HL-60 (cell line): Measurements from ENCODE around the gene IL17B.

Source experiments
- DNase-seq, 2 experiments: peaks; one replicate each; pipeline ENCODE4 v3.0.0-alpha.2; 2010 to 2020; ENCODE audit warnings: low read depth in 1 of 2, low spot score in 1 of 2
- H3K27ac ChIP-seq: fragments of 250-450 bp; sonication (Bioruptor Pico); replicated peaks from 2 replicates; pipeline ENCODE4 v1.5.1; 2020; ENCODE audit warnings: mild to moderate bottlenecking, moderate library complexity
- H3K27me3 ChIP-seq: fragments of 250-450 bp; sonication (Bioruptor Pico); 2 replicates; pipeline ENCODE4 v1.5.1; 2021; ENCODE audit warnings: mild to moderate bottlenecking, moderate library complexity; ENCODE audit not compliant: insufficient read depth, poor library complexity, severe bottlenecking
- H3K4me3 ChIP-seq: replicated peaks from 2 replicates; pipeline ENCODE4 v1.5.1; 2011; ENCODE audit warnings: mild to moderate bottlenecking, control low read depth, low read length; ENCODE audit not compliant: insufficient read depth
- GABPA ChIP-seq: IDR thresholded peaks from 2 replicates; pipeline ENCODE4 v1.6.1; 2012; ENCODE audit warnings: low read depth
- POLR2AphosphoS5 ChIP-seq: IDR thresholded peaks from 2 replicates; pipeline ENCODE4 v1.6.1; 2012; ENCODE audit warnings: low read depth
- REST ChIP-seq: IDR thresholded peaks from 2 replicates; pipeline ENCODE4 v1.6.1; 2012; ENCODE audit warnings: low read depth; ENCODE audit not compliant: insufficient replicate concordance
- SPI1 ChIP-seq: IDR thresholded peaks from 2 replicates; pipeline ENCODE4 v1.6.1; 2012; ENCODE audit warnings: low read depth, mild to moderate bottlenecking, borderline replicate concordance
- TF ChIP-seq, protein P1 (sequence below): IDR thresholded peaks from one replicate; pipeline ENCODE4 v1.5.1; 2011; ENCODE audit warnings: low read length, control low read depth, inconsistent platforms; ENCODE audit not compliant: insufficient read depth

IL17B gene

DNA sequence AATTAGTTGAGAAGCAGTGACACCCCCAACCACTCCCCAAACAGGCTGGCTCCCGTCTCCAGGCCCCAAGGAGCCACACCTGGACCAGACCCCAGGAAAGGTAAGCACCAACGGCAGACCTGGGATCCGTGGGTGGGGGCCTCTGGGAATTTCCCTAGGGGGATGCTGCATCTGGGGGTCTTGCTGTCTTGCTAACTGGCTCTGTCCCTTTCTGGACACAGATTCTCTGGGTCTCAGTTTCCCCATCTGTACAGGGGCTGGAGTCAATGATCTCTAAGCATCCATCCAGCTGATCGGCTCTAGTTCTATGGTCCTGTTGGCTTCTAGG, 27.9 kb upstream of the IL17B start:
- no peaks in the 10 kb centered on the region for H3K27me3 ChIP-seq
- TF ChIP-seq GABPA: no peak
- TF ChIP-seq SPI1: no peak
- TF ChIP-seq REST: no peak
- TF ChIP-seq, protein P1, sequence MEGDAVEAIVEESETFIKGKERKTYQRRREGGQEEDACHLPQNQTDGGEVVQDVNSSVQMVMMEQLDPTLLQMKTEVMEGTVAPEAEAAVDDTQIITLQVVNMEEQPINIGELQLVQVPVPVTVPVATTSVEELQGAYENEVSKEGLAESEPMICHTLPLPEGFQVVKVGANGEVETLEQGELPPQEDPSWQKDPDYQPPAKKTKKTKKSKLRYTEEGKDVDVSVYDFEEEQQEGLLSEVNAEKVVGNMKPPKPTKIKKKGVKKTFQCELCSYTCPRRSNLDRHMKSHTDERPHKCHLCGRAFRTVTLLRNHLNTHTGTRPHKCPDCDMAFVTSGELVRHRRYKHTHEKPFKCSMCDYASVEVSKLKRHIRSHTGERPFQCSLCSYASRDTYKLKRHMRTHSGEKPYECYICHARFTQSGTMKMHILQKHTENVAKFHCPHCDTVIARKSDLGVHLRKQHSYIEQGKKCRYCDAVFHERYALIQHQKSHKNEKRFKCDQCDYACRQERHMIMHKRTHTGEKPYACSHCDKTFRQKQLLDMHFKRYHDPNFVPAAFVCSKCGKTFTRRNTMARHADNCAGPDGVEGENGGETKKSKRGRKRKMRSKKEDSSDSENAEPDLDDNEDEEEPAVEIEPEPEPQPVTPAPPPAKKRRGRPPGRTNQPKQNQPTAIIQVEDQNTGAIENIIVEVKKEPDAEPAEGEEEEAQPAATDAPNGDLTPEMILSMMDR: no peak
- no peak for DNase-seq
- no peak overlapping the region for H3K4me3 ChIP-seq
- H3K27ac ChIP-seq: no peak overlapping the region

- no peak overlapping the region for H3K4me3 ChIP-seq
- TF ChIP-seq SPI1 (no peak), GABPA (no peak), REST (no peak), POLR2AphosphoS5 (no peak)
- TF ChIP-seq, protein P1: no peak
- H3K27me3 ChIP-seq: no peaks in the 10 kb centered on the region
- H3K27ac ChIP-seq: no peak overlapping the region
- DNase-seq: no peak
Measured at GRCh38 chr5:149406203-149406978, 27.3 kb upstream of the IL17B start.

GRCh38 chr5:149405550-149406202, 26.6 kb upstream of the IL17B start:
- Histone ChIP-seq H3K27me3 (no peaks in the 10 kb centered on the region), H3K4me3 (no peak overlapping the region), H3K27ac (no peak overlapping the region)
- TF ChIP-seq GABPA: no peak
- TF ChIP-seq REST: no peak
- no peak for TF ChIP-seq SPI1
- TF ChIP-seq, protein P1: no peak
- TF ChIP-seq POLR2AphosphoS5: no peak
- DNase-seq: no peak
